HG02571 (cell line): ENCODE data around the gene HLA-DOB.
"Not testable (repeated sequence)": the region's sequence is repeated elsewhere in the genome, so short reads cannot be mapped to it uniquely, and the experiment has no call there.

Experiments used
- ATAC-seq: cut with Tn5 transposase; IDR thresholded peaks from one replicate; pipeline ENCODE4 v1.9.1; 2021; ENCODE audit warnings: mild to moderate bottlenecking, moderate library complexity; ENCODE audit not compliant: unreplicated experiment

HLA-DOB gene

GRCh38 chr6:32815115-32815514 lies 1.7 kb downstream of the HLA-DOB start:
- no peak for ATAC-seq

GRCh38 chr6:32814145-32814544 lies 2.7 kb downstream of the HLA-DOB start:
- no peak for ATAC-seq

GRCh38 chr6:32809171-32809570 lies 7.6 kb downstream of the HLA-DOB start:
- no peak for ATAC-seq

DNA sequence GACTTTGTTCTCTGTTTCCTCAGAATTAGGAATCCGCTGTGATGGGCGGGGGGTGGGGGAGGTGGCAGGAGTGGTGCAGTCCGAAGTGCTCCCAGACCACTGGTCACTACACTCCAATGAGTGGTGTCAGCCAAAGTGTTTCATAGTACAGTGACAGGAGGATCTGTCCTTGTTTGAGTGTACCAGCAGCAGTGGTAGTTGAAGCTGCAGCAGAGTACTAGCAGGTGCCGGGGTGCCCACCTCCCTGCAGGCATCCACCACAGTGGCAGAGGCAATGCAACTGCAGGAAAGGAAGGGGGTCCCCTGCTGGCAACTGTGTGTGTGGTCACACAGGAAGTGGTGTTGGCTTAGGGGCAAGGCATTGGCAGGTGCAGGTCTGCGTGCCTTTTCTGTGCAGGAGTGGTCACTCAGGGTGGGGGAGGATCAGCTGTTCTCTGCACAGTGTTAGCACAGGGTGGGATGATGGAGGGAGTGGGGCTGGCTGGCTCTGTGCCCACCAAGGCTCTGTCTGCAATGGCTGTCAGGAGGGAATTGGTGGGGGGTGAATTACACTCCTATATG lies 9.7 kb downstream of the HLA-DOB start:
- no peak for ATAC-seq

DNA sequence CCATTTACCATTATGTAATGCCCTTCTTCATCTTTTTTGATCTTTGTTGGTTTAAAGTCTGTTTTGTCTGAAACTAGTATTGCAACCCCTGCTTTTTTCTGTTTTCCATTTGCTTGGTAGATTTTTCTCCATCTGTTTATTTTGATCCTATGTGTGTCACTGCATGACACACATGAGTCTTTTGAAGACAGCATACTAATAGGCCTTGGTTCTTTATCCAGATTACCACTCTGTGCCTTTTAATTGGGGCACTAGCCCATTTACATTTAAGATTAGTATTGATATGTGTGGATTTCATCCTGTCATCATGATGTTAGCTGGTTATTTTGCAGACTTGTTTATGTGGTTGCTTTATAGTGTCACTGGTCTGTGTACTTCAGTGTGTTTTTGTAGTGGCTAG lies 11.4 kb downstream of the HLA-DOB start:
- ATAC-seq: not testable (repeated sequence)

GRCh38 chr6:32803416-32803815 lies 13.4 kb downstream of the HLA-DOB start:
- no peak for ATAC-seq

DNA sequence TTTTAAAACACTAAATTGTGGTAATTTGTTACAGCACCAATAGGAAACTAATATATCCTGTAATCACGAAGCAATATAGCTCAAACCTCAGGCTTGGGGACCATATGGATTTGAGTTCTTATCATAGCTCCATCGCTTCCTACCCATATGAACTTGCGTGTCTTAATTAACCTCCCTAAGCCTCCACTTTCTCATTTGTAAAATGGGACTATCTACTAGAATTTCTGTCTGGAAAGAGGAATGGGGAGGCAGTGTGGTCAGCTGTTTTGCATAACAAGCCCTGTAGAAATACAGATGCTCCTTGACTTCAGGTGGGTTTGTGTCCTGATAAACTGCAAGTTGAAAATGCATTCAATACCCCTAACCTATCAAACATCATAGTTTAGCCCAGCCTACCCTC lies 17.1 kb downstream of the HLA-DOB start:
- no peak for ATAC-seq

DNA sequence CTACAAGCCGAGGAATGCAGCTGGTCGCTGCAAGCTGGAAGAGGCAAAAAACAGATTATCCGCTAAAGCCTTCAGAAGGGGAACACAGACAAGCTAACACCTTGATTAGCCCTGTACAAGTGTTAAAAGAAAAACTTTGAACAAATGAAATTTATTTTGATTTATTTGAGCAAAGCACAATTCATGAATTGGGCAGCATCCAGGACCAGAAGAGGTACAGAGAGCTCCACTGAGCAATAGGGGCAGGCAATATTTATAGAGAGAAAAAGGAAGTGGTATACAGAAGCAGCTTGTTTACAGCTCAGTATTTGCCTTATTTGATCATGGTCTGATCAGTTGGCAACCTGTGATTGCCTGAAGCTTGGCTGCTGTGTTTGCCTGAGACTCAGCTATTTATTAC lies 17.6 kb downstream of the HLA-DOB start:
- no peak for ATAC-seq

GRCh38 chr6:32796848-32797776 lies 19.7 kb downstream of the HLA-DOB start:
- no peak for ATAC-seq

DNA sequence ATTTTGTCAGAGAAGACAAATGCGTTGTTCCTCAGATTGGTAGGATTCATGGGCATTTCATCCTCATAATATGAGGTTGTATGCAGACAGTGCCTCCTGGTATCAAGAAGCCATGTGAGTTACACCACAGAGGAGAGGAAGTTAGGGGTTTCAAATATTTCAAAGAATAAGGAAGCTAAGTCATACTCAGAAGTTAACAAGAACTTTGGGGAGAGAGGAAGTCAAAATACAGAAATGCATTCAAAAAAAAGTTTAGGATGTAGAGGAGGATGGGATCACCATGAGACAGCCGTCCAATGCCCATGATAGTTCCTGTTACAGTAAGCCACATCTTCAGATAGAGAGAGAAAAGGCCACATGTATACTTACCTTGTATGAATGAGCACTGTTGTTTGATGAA lies 22.3 kb downstream of the HLA-DOB start:
- ATAC-seq: no peak

DNA sequence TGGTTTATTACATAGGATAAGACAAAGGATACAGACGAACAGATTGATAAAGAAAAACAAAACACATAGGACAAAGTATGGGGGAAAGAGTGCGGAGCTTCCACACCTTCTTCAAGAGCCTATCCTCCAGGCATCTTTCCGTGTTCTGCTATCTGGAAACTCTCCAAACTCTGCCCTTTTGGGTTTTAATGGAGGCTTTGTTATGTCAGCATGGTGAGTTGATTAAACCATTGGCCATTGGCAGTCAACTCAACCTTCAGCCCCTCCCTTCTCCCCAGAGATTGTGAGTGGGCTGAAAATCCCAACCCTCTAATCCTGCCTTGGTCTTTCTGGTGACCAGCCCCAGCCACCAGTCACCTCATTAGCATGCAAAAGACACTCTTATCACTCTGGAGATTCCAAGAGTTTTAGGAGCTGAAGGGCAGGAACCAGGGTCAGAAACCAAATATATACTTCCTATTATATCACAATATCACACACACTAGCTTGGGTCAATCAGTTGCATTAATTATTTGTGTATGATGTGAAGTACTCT lies 23.8 kb downstream of the HLA-DOB start:
- no peak for ATAC-seq

GRCh38 chr6:32790306-32790705 lies 26.5 kb downstream of the HLA-DOB start:
- ATAC-seq: no peak

DNA sequence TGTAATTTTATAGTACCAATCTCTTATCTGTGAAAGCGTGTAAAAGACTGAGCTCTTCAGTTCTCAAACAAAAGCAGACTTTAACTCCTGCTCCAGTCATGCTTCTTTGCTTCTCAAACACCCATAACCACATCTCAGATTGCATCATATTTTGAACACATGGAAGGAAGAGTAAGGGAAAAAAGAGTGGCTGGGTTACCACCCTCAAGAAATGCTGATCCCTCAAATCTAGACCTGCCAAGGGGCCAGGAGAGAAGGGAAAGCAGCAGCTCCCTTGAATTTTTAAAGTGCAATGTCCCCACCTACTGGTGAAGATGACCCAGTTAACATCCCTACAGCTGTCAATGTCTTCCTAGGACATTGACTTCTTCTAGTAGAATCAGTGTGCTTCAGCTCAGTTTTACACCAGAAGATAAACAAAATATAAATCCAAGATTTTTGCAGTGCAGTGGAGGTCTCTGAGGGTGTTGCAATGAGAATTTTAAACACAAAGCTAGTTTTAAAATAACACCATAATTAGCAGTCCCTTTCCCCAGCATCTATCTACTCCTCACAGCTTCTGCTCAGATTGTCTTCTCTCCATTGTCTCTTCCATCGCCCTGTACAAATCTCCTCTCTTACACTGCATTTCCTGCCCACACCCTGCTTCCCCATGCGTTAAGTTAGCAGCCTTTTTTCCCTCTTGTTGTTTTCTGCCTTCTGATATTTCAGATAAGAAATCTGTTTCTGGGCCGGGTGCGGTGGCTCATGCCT lies 30.8 kb downstream of the HLA-DOB start:
- no peak for ATAC-seq

GRCh38 chr6:32782923-32783322 lies 33.9 kb downstream of the HLA-DOB start:
- ATAC-seq: not testable (repeated sequence)

GRCh38 chr6:32779036-32779435 lies 37.8 kb downstream of the HLA-DOB start:
- ATAC-seq: no peak

DNA sequence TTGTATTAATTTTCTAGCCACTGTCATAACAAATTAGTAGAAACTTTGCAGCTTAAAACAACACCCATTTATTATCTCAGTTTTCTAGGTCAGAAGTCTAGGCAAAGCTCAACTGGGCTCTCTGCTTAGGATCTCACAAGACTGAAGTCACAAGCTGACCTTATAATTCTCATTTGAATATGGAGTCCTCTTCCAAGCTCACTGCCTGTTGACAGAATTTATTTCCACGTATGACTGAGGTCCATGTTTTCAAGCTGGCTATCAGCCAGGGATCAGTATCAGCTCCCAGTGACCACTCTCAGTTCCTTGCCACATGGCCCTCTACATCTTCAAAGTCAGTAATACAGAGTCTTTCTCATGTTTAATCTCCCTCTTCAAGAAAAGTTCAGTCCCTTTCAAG lies 41.7 kb downstream of the HLA-DOB start:
- ATAC-seq: no peak

DNA sequence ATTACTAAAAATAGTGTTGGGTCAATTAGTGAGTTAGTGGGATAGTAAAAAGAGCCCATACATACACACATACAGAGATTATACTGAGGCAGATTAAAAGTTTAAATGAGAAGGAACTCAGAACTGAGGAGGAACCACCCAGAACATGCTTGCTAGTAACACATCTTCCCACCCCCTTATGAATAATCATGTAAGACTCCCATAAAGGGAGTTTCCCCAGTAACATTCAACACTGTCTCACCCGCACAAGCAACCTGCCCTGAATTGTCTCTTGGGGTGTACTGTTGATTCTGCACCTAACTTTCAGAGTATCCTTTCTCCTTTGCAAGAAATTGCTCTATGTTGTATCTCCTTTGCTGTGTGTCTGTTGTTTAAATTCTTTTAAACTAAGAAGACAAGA lies 42.4 kb downstream of the HLA-DOB start:
- ATAC-seq: no peak

- no peak for ATAC-seq
Measured at GRCh38 chr6:32772656-32773055, 44.1 kb downstream of the HLA-DOB start.

- ATAC-seq: no peak
Measured at GRCh38 chr6:32764048-32764447, 52.8 kb downstream of the HLA-DOB start.

DNA sequence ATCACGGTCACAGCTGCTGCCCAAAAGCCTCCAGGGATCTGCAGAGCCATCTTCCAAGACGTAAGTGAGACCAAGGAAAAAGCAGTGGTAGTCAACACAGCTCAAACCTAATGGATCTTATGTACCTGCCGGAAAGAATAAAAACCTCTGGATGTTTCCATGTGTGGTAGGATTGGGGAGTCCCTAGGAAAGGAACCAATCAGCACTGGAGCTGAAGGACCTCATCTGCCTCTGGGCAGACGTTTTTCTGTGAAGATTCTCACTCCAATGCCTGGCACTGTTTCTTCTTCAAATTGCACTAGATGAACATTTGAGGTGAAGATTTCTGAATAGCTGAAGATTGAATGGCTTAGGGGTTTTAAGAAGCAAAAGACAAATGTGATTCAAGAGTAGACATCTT lies 53.4 kb downstream of the HLA-DOB start, which contains the start of gene HLA-DQB2:
Gene HLA-DQB2, minus strand, starts transcription at position 112 of the 400 bp plus-strand sequence. Its CDS starts 62 bp downstream, at position 50.
- ATAC-seq: no peak
